ENCODE measurements around the gene C9orf152.

Gene C9orf152

DNA sequence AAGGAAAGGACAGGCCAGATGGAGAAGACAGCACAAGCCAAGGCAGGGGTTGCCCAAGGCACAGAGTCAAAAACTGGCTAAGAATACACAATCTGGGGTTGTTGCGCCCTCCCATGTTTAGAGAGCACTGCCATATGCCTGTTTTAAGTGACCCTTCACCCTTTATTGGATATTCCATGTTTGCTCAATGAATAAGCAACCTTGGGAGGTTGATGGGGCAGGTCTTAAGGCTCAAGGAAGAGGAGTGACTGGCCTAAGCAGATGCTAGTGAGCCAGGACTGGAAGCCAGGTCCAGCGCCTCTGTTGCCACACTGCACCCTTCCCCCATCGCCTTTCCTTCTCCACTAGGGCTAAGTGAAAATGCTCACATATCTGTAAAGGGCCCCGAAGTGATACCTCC, 41.6 kb upstream of the C9orf152 start:
- peaks cover 23% of the 10 kb centered on the region; the same call in 1 of the 2 replicates for H3K36me3 ChIP-seq (ENCODE audit: insufficient read depth)
- H2AFZ ChIP-seq (ENCODE audit: low read depth), result no peak overlapping the region
- no peak overlapping the region for H3K4me2 ChIP-seq
- H3K4me1 ChIP-seq (ENCODE audit: low read depth, poor library complexity, severe bottlenecking), result peaks cover 36% of the 10 kb centered on the region
- no peaks in the 10 kb centered on the region for H3K27me3 ChIP-seq (ENCODE audit: insufficient read depth, low read depth)
- no peak for TF ChIP-seq CTCF (conservative IDR thresholded peaks at IDR 0.05; ENCODE audit: low read depth, low read length)
- H4K20me1 ChIP-seq (ENCODE audit: insufficient read depth), result peaks cover 38% of the 10 kb centered on the region
- no peak overlapping the region for H3K27ac ChIP-seq
- H3K79me2 ChIP-seq (ENCODE audit: insufficient read depth, low read depth), result peaks cover 67% of the 10 kb centered on the region
- H3K9ac ChIP-seq, result no peak overlapping the region
- no peak overlapping the region for H3K4me3 ChIP-seq (IDR thresholded peaks at IDR 0.05; ENCODE audit: insufficient read depth, low read depth, low read length)

GRCh38 chr9:110248361-110248760, 40.4 kb upstream of the C9orf152 start:
- H3K4me1 ChIP-seq (ENCODE audit: low read depth, poor library complexity, severe bottlenecking), result peaks cover 23% of the 10 kb centered on the region
- H2AFZ ChIP-seq (ENCODE audit: low read depth), result no peak overlapping the region
- no peak overlapping the region for H3K9ac ChIP-seq
- H3K27me3 ChIP-seq (ENCODE audit: insufficient read depth, low read depth), result no peaks in the 10 kb centered on the region
- TF ChIP-seq CTCF (conservative IDR thresholded peaks at IDR 0.05; ENCODE audit: low read depth, low read length), result no peak
- no peak overlapping the region for H3K27ac ChIP-seq
- peaks cover 26% of the 10 kb centered on the region; the same call in 1 of the 2 replicates for H3K36me3 ChIP-seq (ENCODE audit: insufficient read depth)
- H3K79me2 ChIP-seq (ENCODE audit: insufficient read depth, low read depth), result peaks cover 55% of the 10 kb centered on the region
- H3K4me3 ChIP-seq (IDR thresholded peaks at IDR 0.05; ENCODE audit: insufficient read depth, low read depth, low read length), result no peak overlapping the region
- no peak overlapping the region for H3K4me2 ChIP-seq
- H4K20me1 ChIP-seq (ENCODE audit: insufficient read depth), result peaks cover 27% of the 10 kb centered on the region

DNA sequence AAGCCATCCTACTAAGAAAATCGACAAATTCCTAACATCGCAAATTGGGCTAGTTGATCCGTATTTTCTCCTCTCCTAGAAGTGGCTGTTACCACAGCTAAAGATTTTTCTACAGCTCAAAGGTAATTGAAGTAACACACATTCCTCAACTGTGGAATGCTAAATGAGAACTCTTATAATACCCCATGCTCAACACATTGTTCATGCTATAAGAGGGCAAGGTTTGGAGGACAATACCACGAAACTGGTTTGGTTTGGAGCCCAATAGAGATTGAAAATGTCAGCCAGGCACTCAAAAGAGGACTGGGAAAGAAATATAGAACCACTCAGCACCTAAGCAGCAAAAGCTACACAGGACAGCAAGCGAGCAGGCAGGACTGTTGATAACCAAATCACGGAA, 38.3 kb upstream of the C9orf152 start:
- Histone ChIP-seq H2AFZ (ENCODE audit: low read depth) (no peak overlapping the region), H3K4me1 (ENCODE audit: low read depth, poor library complexity, severe bottlenecking) (peaks cover 2% of the 10 kb centered on the region), H3K4me2 (no peak overlapping the region), H3K4me3 (IDR thresholded peaks at IDR 0.05; ENCODE audit: insufficient read depth, low read depth, low read length) (no peak overlapping the region), H3K27ac (no peak overlapping the region), H3K79me2 (ENCODE audit: insufficient read depth, low read depth) (peaks cover 33% of the 10 kb centered on the region), H3K36me3 (ENCODE audit: insufficient read depth) (peaks cover 26% of the 10 kb centered on the region; the same call in 1 of the 2 replicates), H4K20me1 (ENCODE audit: insufficient read depth) (0 out of 2 replicates have a peak, but pooled peaks cover 6% of the 10 kb centered on the region), H3K9ac (no peak overlapping the region), H3K27me3 (ENCODE audit: insufficient read depth, low read depth) (no peaks in the 10 kb centered on the region)
- TF ChIP-seq CTCF (conservative IDR thresholded peaks at IDR 0.05; ENCODE audit: low read depth, low read length), result no peak

- Histone ChIP-seq H3K36me3 (ENCODE audit: insufficient read depth) (peaks cover 18% of the 10 kb centered on the region; the same call in 1 of the 2 replicates), H3K27ac (no peak overlapping the region), H3K4me1 (ENCODE audit: low read depth, poor library complexity, severe bottlenecking) (no peaks in the 10 kb centered on the region), H3K27me3 (ENCODE audit: insufficient read depth, low read depth) (no peaks in the 10 kb centered on the region), H4K20me1 (ENCODE audit: insufficient read depth) (no peaks in the 10 kb centered on the region), H3K79me2 (ENCODE audit: insufficient read depth, low read depth) (peaks cover 17% of the 10 kb centered on the region; the same call in 1 of the 2 replicates), H3K9ac (no peak overlapping the region), H3K4me2 (no peak overlapping the region), H3K4me3 (IDR thresholded peaks at IDR 0.05; ENCODE audit: insufficient read depth, low read depth, low read length) (no peak overlapping the region), H2AFZ (ENCODE audit: low read depth) (no peak overlapping the region)
- TF ChIP-seq CTCF (conservative IDR thresholded peaks at IDR 0.05; ENCODE audit: low read depth, low read length), result no peak
Measured at GRCh38 chr9:110244616-110245015, 36.7 kb upstream of the C9orf152 start.
